GM12878 (cell line): ENCODE measurements around the gene GOLIM4. TPM values are rescaled to one million over a fixed set of nuclear protein-coding genes. Genes with fewer than 3 reads are reported as not detected.

Experiments used
- ATAC-seq: fragments of 200-7000 bp; cut with Tn5 transposase; 3 replicates; pipeline ENCODE4 v1.9.1; 2020; ENCODE audit warnings: mild to moderate bottlenecking, moderate library complexity
- BruUV-seq: library from RNA; stranded (reverse); fragments of 400-500 nt; replicated peaks from 2 replicates; lab custom pipeline; 2021; lab: Mats Ljungman, UMichigan
- CTCF ChIA-PET: fragments of 300-600 bp; sonication (Branson Sonifier 250); formaldehyde crosslinking; extraction: SDS; loops from one replicate; lab custom pipeline; 2021; ENCODE audit warnings: inconsistent platforms; lab: Yijun Ruan, JAX
- POLR2A ChIA-PET: fragments of 350-600 bp; formaldehyde crosslinking; extraction: SDS; loops from one replicate; lab custom pipeline; 2021; ENCODE audit warnings: inconsistent platforms; lab: Charles Lee
- RAD21 ChIA-PET: fragments of 300-600 bp; sonication (Branson Sonifier 250); formaldehyde crosslinking; loops from one replicate; lab custom pipeline; 2023; ENCODE audit warnings: antibody characterized with exemption; ENCODE audit not compliant: unreplicated experiment; lab: Charles Lee
- SMC1A ChIA-PET: fragments of 300-600 bp; sonication (Branson Sonifier 250); formaldehyde crosslinking; loops from one replicate; lab custom pipeline; 2023; ENCODE audit not compliant: unreplicated experiment, uncharacterized antibody; lab: Charles Lee
- DNase-seq: peaks from one replicate; pipeline ENCODE4 v3.0.0-alpha.2; 2011; ENCODE audit warnings: low read depth, low spot score
- FAIRE-seq: peaks from 3 replicates; lab custom pipeline; 2011; peaks lifted over from hg19 to GRCh38; lab: Jason Lieb, UNC
- H2AFZ ChIP-seq: 2 replicates; pipeline ENCODE4 v1.6.0; 2011; ENCODE audit warnings: low read depth, low read length, control low read depth; ENCODE audit not compliant: control insufficient read depth
- H3K27ac ChIP-seq: 2 replicates; pipeline ENCODE4 v1.5.1; 2011; ENCODE audit warnings: control low read depth; ENCODE audit not compliant: control insufficient read depth, insufficient read depth
- H3K27me3 ChIP-seq, 2 experiments: replicated peaks in 1 of 2; 2 replicates each; pipeline versions ENCODE4 v1.6.0 to v1.6.1; 2011; ENCODE audit warnings: low read length in 1 of 2; ENCODE audit not compliant: control insufficient read depth in 2 of 2, insufficient read depth in 2 of 2
- H3K36me3 ChIP-seq, 2 experiments: 2 replicates each; pipeline ENCODE4 v1.5.1; 2011; ENCODE audit warnings: low read length in 1 of 2; ENCODE audit not compliant: control insufficient read depth in 2 of 2, insufficient read depth in 2 of 2
- H3K4me1 ChIP-seq: 2 replicates; pipeline ENCODE4 v1.6.1; 2011; ENCODE audit warnings: mild to moderate bottlenecking, low read length, moderate library complexity, mixed read lengths; ENCODE audit not compliant: control insufficient read depth, insufficient read depth
- H3K4me2 ChIP-seq: 2 replicates; pipeline ENCODE4 v1.6.0; 2011; ENCODE audit warnings: control low read depth; ENCODE audit not compliant: control insufficient read depth, insufficient read depth
- H3K4me3 ChIP-seq: fragments of 200-600 bp; sonication (generic); 2 replicates; pipeline ENCODE4 v1.5.1; 2016
- H3K79me2 ChIP-seq: 2 replicates; pipeline ENCODE4 v1.6.0; 2011; ENCODE audit warnings: low read length; ENCODE audit not compliant: control insufficient read depth, insufficient read depth
- H3K9ac ChIP-seq: 2 replicates; pipeline ENCODE4 v1.8.0; 2011; ENCODE audit warnings: low read length, control low read depth, mixed read lengths; ENCODE audit not compliant: control insufficient read depth, insufficient read depth
- H3K9me3 ChIP-seq: replicated peaks from 3 replicates; pipeline ENCODE4 v1.5.1; 2011; ENCODE audit warnings: mild to moderate bottlenecking, low read length; ENCODE audit not compliant: control insufficient read depth, insufficient read depth
- H4K20me1 ChIP-seq: 2 replicates; pipeline ENCODE4 v1.6.0; 2011; ENCODE audit not compliant: control insufficient read depth, insufficient read depth
- POLR2AphosphoS5 ChIP-seq: IDR thresholded peaks from 2 replicates; pipeline ENCODE4 v1.6.1; 2011; ENCODE audit warnings: mild to moderate bottlenecking, low read length, inconsistent platforms
- SMAD1 ChIP-seq: fragments of 450-650 bp; IDR thresholded peaks from 2 replicates; pipeline ENCODE4 v1.6.1; 2018; ENCODE audit warnings: mild to moderate bottlenecking, low read depth; ENCODE audit not compliant: partially characterized antibody
- STAT1 ChIP-seq: fragments of 450-650 bp; conservative IDR thresholded peaks from 2 replicates; pipeline ENCODE4 v1.6.1; 2014; ENCODE audit warnings: antibody characterized with exemption, mild to moderate bottlenecking
- ZBTB40 ChIP-seq: fragments of 450-650 bp; IDR thresholded peaks from 2 replicates; pipeline ENCODE4 v1.6.1; 2016; ENCODE audit warnings: mild to moderate bottlenecking, moderate library complexity, borderline replicate concordance
- WGBS: methylation state at CpG from one replicate; pipeline ENCODE4 v1.1.6; 2016; ENCODE audit warnings: low lambda C conversion rate; ENCODE audit not compliant: insufficient replicate concordance, insufficient coverage; ENCODE audit errors: missing lambda C conversion rate; 5-methylcytosine and 5-hydroxymethylcytosine counted together
- in situ Hi-C: fragments of 300-500 bp; cut with MboI; formaldehyde crosslinking; loops from 9 replicates; pipeline ENCODE4 v1.14.3; 2018; ENCODE audit warnings: mixed read lengths
- intact Hi-C: fragments of 100-400 bp; cut with micrococcal nuclease; formaldehyde crosslinking; loops from one replicate; pipeline ENCODE4 v1.14.2; 2022; ENCODE audit not compliant: unreplicated experiment
- polyA plus RNA-seq, 11 experiments: library from polyadenylated mRNA; depleted of rRNA in 4 of 11; unstranded in 6 of 11; stranded (reverse) in 5 of 11; fragments of >200 nt; fragmentation: Nextera tagmentation in 4 of 11; fragmentation: Illumina TruSeq in 1 of 11; extraction: Ambion mirVana in 4 of 11; extraction: Trizol in 1 of 11; gene quantifications; 1 replicate in 1 of 11; 2 replicates in 10 of 11; pipeline versions ENCODE4 v1.2.1 to v1.2.3, GENCODE V29; 2011 to 2016; ENCODE audit warnings: inconsistent platforms in 2 of 11, missing spikeins in 2 of 11, low read depth in 1 of 11
- total RNA-seq, 4 experiments: library from RNA; depleted of rRNA in 3 of 4; stranded (reverse); fragments of >200 nt in 3 of 4; fragmentation: Illumina TruSeq in 1 of 4; extraction: Trizol in 1 of 4; gene quantifications; 2 replicates each; pipeline versions ENCODE4 v1.2.1 to v1.2.3, GENCODE V29; 2013 to 2021

The GOLIM4 gene
- total and polyA plus RNA-seq, 10 of the 15 experiments (the other 5 are each of a cell fraction or from before 2014, with no cell fraction given), result 11.1 to 32.4 (median 19.3) TPM

- Histone ChIP-seq H4K20me1 (no peaks in the 10 kb centered on the region), H3K9ac (no peak overlapping the region), H3K4me2 (no peak overlapping the region), H2AFZ (no peak overlapping the region), H3K27me3 (no peaks in the 10 kb centered on the region), H3K4me3 (no peak overlapping the region), H3K79me2 (no peaks in the 10 kb centered on the region), H3K4me1 (no peaks in the 10 kb centered on the region), H3K36me3 (peaks cover 7 to 9% of the 10 kb centered on the region in 2 experiments), H3K9me3 (no peaks in the 10 kb centered on the region), H3K27ac (no peak overlapping the region)
- RAD21 ChIA-PET, result interaction anchor here (1.0 kb wide), 1 partner anchor 12 kb away, joined by 3 read pairs; no protein-coding TSS in a partner anchor
- CTCF ChIA-PET, result no interaction called here
- TF ChIP-seq ZBTB40 (no peak), STAT1 (no peak), POLR2AphosphoS5 (no peak), SMAD1 (no peak)
- ATAC-seq (no peak), DNase-seq (no peak), FAIRE-seq (no peak)
- 100% methylated on average over 1 of the region's 1 CpG for WGBS
- intact Hi-C loops (no loop called here), in situ Hi-C loops (no loop called here)
- BruUV-seq, result no TSS peak
- POLR2A ChIA-PET, result no interaction called here
- SMC1A ChIA-PET, result interaction anchor here (1.5 kb wide), 1 partner anchor 15 kb away, joined by 4 read pairs; no protein-coding TSS in a partner anchor
These were observed 67.6 kb downstream of the GOLIM4 start for GRCh38 chr3:168028086-168028485.
